OCI-LY7 (cell line): ENCODE results near the gene DENND2A. TPM values are rescaled to one million over a fixed set of nuclear protein-coding genes. Genes with fewer than 3 reads are reported as not detected.

Experiments used
- BruUV-seq: library from RNA; stranded (reverse); fragments of 400-500 nt; replicated peaks from 2 replicates; lab custom pipeline; 2021; lab: Mats Ljungman, UMichigan
- CTCF ChIA-PET: fragments of 300-600 bp; sonication (Branson Sonifier 250); formaldehyde crosslinking; loops from one replicate; lab custom pipeline; 2022; ENCODE audit warnings: antibody characterized with exemption; ENCODE audit not compliant: unreplicated experiment; lab: Charles Lee
- POLR2A ChIA-PET: fragments of 300-600 bp; sonication (Branson Sonifier 250); formaldehyde crosslinking; loops from one replicate; lab custom pipeline; 2022; ENCODE audit warnings: antibody characterized with exemption; lab: Charles Lee
- DNase-seq: peaks from one replicate; pipeline ENCODE4 v3.0.0-alpha.2; 2015; ENCODE audit warnings: low spot score
- H2AFZ ChIP-seq: fragments of 200-600 bp; sonication (generic), shearing (Covaris generic); 2 replicates; pipeline ENCODE4 v1.6.1; 2014; ENCODE audit warnings: mild to moderate bottlenecking, antibody characterized with exemption, low read length, moderate library complexity
- H3K27ac ChIP-seq: fragments of 200-600 bp; sonication (generic); 2 replicates; pipeline ENCODE4 v1.5.1; 2014; ENCODE audit warnings: mixed run types, low read depth, mild to moderate bottlenecking, moderate library complexity, low read length, inconsistent platforms; ENCODE audit not compliant: poor library complexity, severe bottlenecking
- H3K36me3 ChIP-seq: fragments of 200-600 bp; sonication (generic); 2 replicates; pipeline ENCODE4 v1.6.1; 2014; ENCODE audit warnings: mild to moderate bottlenecking, antibody characterized with exemption, low read length, moderate library complexity, mixed read lengths; ENCODE audit not compliant: insufficient read depth
- H3K4me1 ChIP-seq: fragments of 200-600 bp; sonication (generic); 2 replicates; pipeline ENCODE4 v1.5.1; 2014; ENCODE audit warnings: mild to moderate bottlenecking, low read length; ENCODE audit not compliant: insufficient read depth, poor library complexity, severe bottlenecking
- H3K4me2 ChIP-seq: fragments of 200-600 bp; sonication (generic); 2 replicates; pipeline ENCODE4 v1.6.1; 2014; ENCODE audit warnings: mild to moderate bottlenecking, low read length
- H3K4me3 ChIP-seq: fragments of 200-600 bp; sonication (generic); 2 replicates; pipeline ENCODE4 v1.5.1; 2014; ENCODE audit warnings: mild to moderate bottlenecking, low read depth, low read length; ENCODE audit not compliant: poor library complexity, severe bottlenecking
- H3K79me2 ChIP-seq: fragments of 200-600 bp; sonication (generic); 2 replicates; pipeline ENCODE4 v1.6.1; 2016; ENCODE audit warnings: low read depth, mild to moderate bottlenecking, low read length, moderate library complexity, mixed read lengths; ENCODE audit not compliant: insufficient read depth
- H3K9me2 ChIP-seq: fragments of 200-600 bp; sonication (generic); 2 replicates; pipeline ENCODE4 v1.6.1; 2016; ENCODE audit warnings: mild to moderate bottlenecking, low read length, mixed read lengths; ENCODE audit not compliant: insufficient read depth
- H3K9me3 ChIP-seq: fragments of 200-600 bp; sonication (generic); 2 replicates; pipeline ENCODE4 v1.6.1; 2014; ENCODE audit warnings: mild to moderate bottlenecking, mixed run types, low read length, mixed read lengths
- H4K20me1 ChIP-seq: fragments of 200-600 bp; sonication (generic); 2 replicates; pipeline ENCODE4 v1.6.1; 2014; ENCODE audit warnings: mild to moderate bottlenecking, antibody characterized with exemption, low read length, moderate library complexity, mixed read lengths; ENCODE audit not compliant: insufficient read depth
- CTCF ChIP-seq: fragments of 200-600 bp; sonication (generic); conservative IDR thresholded peaks from 2 replicates; pipeline ENCODE4 v1.5.1; 2014; ENCODE audit warnings: mild to moderate bottlenecking, antibody characterized with exemption, low read length, moderate library complexity, mixed read lengths
- EZH2phosphoT487 ChIP-seq: fragments of 200-600 bp; sonication (generic); IDR thresholded peaks from 2 replicates; pipeline ENCODE4 v1.6.1; 2018; ENCODE audit warnings: low read depth, borderline replicate concordance, mild to moderate bottlenecking, mixed run types, antibody characterized with exemption, low read length, moderate library complexity, mixed read lengths
- intact Hi-C: fragments of 100-400 bp; cut with micrococcal nuclease; formaldehyde crosslinking; loops from one replicate; pipeline ENCODE4 v1.10.0; 2022; ENCODE audit not compliant: unreplicated experiment
- total RNA-seq, 2 experiments: library from RNA; depleted of rRNA in 1 of 2; stranded (reverse); fragments of >200 nt in 1 of 2; shearing (Covaris generic) in 1 of 2; gene quantifications; 2 replicates each; pipeline ENCODE4 v1.2.3, GENCODE V29; 2014 to 2022

The DENND2A gene
- total RNA-seq, 2 experiments from 2014 or later: 0.13 to 0.35 TPM

- Histone ChIP-seq H3K36me3 (no peaks in the 10 kb centered on the region), H3K9me2 (no peaks in the 10 kb centered on the region), H3K27ac (no peak overlapping the region), H3K4me3 (no peak overlapping the region), H3K4me2 (no peak overlapping the region), H3K9me3 (no peaks in the 10 kb centered on the region), H3K79me2 (no peaks in the 10 kb centered on the region), H2AFZ (no peak overlapping the region), H3K4me1 (no peaks in the 10 kb centered on the region), H4K20me1 (no peaks in the 10 kb centered on the region)
- DNase-seq: no peak
- BruUV-seq: no TSS peak
- POLR2A ChIA-PET: no interaction called here
- intact Hi-C loops: no loop called here
- TF ChIP-seq CTCF: no peak
- TF ChIP-seq EZH2phosphoT487: no peak
- CTCF ChIA-PET: no interaction called here
Observed at GRCh38 chr7:140485500-140486265, 154.9 kb downstream of the DENND2A start.

DNA sequence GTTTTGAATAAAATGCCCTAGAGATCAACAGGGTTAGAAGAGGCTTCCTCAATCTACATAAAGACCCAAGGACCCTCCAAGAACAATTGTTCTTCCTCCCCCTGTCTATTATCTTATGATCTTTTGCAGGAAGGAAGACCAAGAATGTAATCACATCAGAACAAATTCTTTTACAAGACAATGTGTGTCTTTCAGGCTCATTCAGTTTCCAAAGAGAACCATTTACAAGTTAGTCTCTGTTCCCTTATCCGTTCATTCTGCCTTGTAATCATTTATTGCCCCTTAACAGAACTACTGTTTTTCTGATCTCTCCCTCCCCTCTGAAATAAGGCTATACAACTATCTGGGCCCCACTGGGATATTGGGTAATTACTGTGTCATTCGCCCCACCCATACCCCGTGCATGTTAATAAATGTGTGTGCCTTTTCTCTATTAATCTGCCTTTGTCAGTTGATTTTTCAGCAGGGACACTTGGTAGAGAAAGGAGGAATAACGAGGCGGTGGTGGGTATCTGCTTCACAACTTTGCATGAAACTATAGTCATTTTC lies 155.6 kb downstream of the DENND2A start:
- POLR2A ChIA-PET: no interaction called here
- H3K4me1 ChIP-seq: no peaks in the 10 kb centered on the region
- H3K9me2 ChIP-seq: no peaks in the 10 kb centered on the region
- H3K27ac ChIP-seq: no peak overlapping the region
- TF ChIP-seq EZH2phosphoT487 (no peak), CTCF (no peak)
- no peaks in the 10 kb centered on the region for H3K9me3 ChIP-seq
- no peaks in the 10 kb centered on the region for H3K79me2 ChIP-seq
- no peak for DNase-seq
- no peak overlapping the region for H2AFZ ChIP-seq
- no peak overlapping the region for H3K4me2 ChIP-seq
- no TSS peak for BruUV-seq
- intact Hi-C loops: no loop called here
- no peak overlapping the region for H3K4me3 ChIP-seq
- no peaks in the 10 kb centered on the region for H4K20me1 ChIP-seq
- CTCF ChIA-PET: no interaction called here
- H3K36me3 ChIP-seq: no peaks in the 10 kb centered on the region

DNA sequence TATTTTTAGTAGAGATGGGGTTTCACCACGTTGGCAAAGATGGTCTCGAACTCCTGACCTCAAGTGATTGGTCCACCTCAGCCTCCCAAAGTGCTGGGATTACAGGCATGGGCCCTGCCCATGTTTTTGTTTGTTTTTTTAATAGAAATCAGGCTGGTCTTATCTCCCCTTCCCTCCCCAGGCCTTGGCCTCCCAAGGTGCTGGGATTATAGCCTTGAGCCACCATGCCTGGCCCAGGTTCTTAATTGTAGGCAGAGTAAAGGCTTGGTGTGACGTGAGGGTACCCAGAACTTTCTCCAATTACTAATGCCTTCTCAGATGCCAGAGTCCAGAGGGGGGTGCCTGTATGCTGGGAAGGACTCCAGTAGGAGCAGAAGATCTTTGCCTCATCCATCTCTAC lies 156.1 kb downstream of the DENND2A start:
- Histone ChIP-seq H3K27ac (no peak overlapping the region), H3K36me3 (no peaks in the 10 kb centered on the region), H3K4me1 (no peaks in the 10 kb centered on the region), H4K20me1 (no peaks in the 10 kb centered on the region), H3K4me3 (no peak overlapping the region), H2AFZ (no peak overlapping the region), H3K4me2 (no peak overlapping the region), H3K9me2 (no peaks in the 10 kb centered on the region), H3K79me2 (no peaks in the 10 kb centered on the region), H3K9me3 (no peaks in the 10 kb centered on the region)
- CTCF ChIA-PET: no interaction called here
- DNase-seq: no peak
- no peak for TF ChIP-seq CTCF
- no peak for TF ChIP-seq EZH2phosphoT487
- no TSS peak for BruUV-seq
- intact Hi-C loops: no loop called here
- POLR2A ChIA-PET: interaction anchor here (0.6 kb wide), 1 partner anchor 28 kb away, joined by 3 read pairs; no protein-coding TSS in a partner anchor
